ENCODE results near the gene KLHL13. TPM values are rescaled to one million over a fixed set of nuclear protein-coding genes. Genes with fewer than 3 reads are reported as not detected.
A peak's percentile ranks its signal among the peaks of the same experiment; 100 is the strongest.

Gene KLHL13
- total RNA-seq, 1 donor from 2014 or later: 5.6 TPM

DNA sequence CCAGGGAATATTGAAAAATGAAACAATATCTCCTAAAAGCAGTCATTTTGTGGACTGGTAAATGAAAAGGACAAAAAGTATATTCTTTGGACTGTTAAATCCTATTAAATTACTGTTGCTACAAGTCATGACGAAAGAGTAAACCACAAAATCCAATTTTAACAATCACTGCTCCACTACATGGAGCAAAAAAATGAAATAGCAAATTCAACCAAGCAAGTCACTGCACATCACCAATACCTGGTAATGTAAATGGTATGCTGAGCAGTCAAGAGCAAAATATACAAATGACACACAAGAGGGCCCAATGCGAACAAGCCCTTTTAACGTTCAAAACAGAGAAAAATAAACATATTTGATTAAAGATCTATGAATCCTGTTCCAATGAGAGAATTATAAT lies 126.2 kb downstream of the KLHL13 start:
- no peak for FAIRE-seq
- Mint-ChIP-seq H3K27me3 (ENCODE audit: low read depth, unreplicated experiment) (no peaks in the 10 kb centered on the region), H3K4me3 (ENCODE audit: unreplicated experiment) (no peak overlapping the region), H3K9me3 (ENCODE audit: unreplicated experiment) (no peaks in the 10 kb centered on the region), H3K4me1 (ENCODE audit: low read depth, unreplicated experiment) (peaks cover 19% of the 10 kb centered on the region), H3K36me3 (ENCODE audit: low read depth, unreplicated experiment) (no peaks in the 10 kb centered on the region), H3K27ac (ENCODE audit: unreplicated experiment) (no peak overlapping the region)
- H3K9me3 ChIP-seq (ENCODE audit: insufficient read depth, low read depth, low read length): no peaks in the 10 kb centered on the region
- H3K4me1 ChIP-seq (ENCODE audit: insufficient read depth, low read length): no peaks in the 10 kb centered on the region
- no peak overlapping the region for H3K27ac ChIP-seq (ENCODE audit: low read depth, low read length)
- DNase-seq (ENCODE audit: low read depth): peak; percentile 71
- no peaks in the 10 kb centered on the region for H3K79me2 ChIP-seq (ENCODE audit: insufficient read depth, low read length)
- no peak overlapping the region for H3K4me3 ChIP-seq (ENCODE audit: insufficient read depth, low read depth, low read length)
- TF ChIP-seq, protein P1, sequence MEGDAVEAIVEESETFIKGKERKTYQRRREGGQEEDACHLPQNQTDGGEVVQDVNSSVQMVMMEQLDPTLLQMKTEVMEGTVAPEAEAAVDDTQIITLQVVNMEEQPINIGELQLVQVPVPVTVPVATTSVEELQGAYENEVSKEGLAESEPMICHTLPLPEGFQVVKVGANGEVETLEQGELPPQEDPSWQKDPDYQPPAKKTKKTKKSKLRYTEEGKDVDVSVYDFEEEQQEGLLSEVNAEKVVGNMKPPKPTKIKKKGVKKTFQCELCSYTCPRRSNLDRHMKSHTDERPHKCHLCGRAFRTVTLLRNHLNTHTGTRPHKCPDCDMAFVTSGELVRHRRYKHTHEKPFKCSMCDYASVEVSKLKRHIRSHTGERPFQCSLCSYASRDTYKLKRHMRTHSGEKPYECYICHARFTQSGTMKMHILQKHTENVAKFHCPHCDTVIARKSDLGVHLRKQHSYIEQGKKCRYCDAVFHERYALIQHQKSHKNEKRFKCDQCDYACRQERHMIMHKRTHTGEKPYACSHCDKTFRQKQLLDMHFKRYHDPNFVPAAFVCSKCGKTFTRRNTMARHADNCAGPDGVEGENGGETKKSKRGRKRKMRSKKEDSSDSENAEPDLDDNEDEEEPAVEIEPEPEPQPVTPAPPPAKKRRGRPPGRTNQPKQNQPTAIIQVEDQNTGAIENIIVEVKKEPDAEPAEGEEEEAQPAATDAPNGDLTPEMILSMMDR (IDR thresholded peaks at IDR 0.05; ENCODE audit: insufficient read depth, low read depth, low read length): no peak
- no peak for TF ChIP-seq EZH2 (IDR thresholded peaks at IDR 0.05; ENCODE audit: insufficient read depth, low read length)
- H3K27me3 ChIP-seq (ENCODE audit: insufficient read depth, low read length): no peaks in the 10 kb centered on the region
- no peaks in the 10 kb centered on the region for H4K20me1 ChIP-seq (ENCODE audit: insufficient read depth, low read length)
- no peak overlapping the region for H3K9ac ChIP-seq (ENCODE audit: low read length)
- peak overlapping the region; percentile 26 for H3K4me2 ChIP-seq (ENCODE audit: low read length)
- no peaks in the 10 kb centered on the region for H3K36me3 ChIP-seq (ENCODE audit: insufficient read depth, low read length)
- H2AFZ ChIP-seq (ENCODE audit: low read depth, low read length): no peak overlapping the region

DNA sequence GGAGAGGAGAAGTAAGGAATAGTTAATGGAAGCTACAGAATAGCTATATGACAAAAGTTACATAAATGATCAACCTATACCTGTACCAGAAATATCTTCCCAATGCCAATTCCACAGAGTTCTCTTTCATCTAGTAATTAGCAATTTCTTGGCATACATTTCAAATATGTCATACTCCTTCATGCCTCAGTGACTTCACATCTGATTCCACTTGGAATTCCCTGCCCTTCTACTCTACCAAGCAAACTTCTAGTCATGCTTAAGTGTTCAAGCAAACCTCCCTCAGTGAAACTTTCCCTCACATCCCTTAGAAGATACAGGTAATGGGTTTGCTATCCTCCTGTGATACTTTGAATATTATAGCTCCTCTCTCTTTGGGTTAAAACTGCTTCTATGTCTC lies 127.1 kb downstream of the KLHL13 start:
- H3K27ac Mint-ChIP-seq (ENCODE audit: unreplicated experiment): no peak overlapping the region
- no peaks in the 10 kb centered on the region for H4K20me1 ChIP-seq (ENCODE audit: insufficient read depth, low read length)
- H3K79me2 ChIP-seq (ENCODE audit: insufficient read depth, low read length): no peaks in the 10 kb centered on the region
- H3K27me3 ChIP-seq (ENCODE audit: insufficient read depth, low read length): no peaks in the 10 kb centered on the region
- no peaks in the 10 kb centered on the region for H3K36me3 Mint-ChIP-seq (ENCODE audit: low read depth, unreplicated experiment)
- no peak overlapping the region for H3K27ac ChIP-seq (ENCODE audit: low read depth, low read length)
- no peak overlapping the region for H2AFZ ChIP-seq (ENCODE audit: low read depth, low read length)
- FAIRE-seq: no peak
- no peaks in the 10 kb centered on the region for H3K27me3 Mint-ChIP-seq (ENCODE audit: low read depth, unreplicated experiment)
- peak; percentile 38 for DNase-seq (ENCODE audit: low read depth)
- H3K4me3 Mint-ChIP-seq (ENCODE audit: unreplicated experiment): no peak overlapping the region
- no peaks in the 10 kb centered on the region for H3K4me1 ChIP-seq (ENCODE audit: insufficient read depth, low read length)
- H3K9ac ChIP-seq (ENCODE audit: low read length): no peak overlapping the region
- no peak overlapping the region for H3K4me2 ChIP-seq (ENCODE audit: low read length)
- H3K36me3 ChIP-seq (ENCODE audit: insufficient read depth, low read length): no peaks in the 10 kb centered on the region
- no peak for TF ChIP-seq EZH2 (IDR thresholded peaks at IDR 0.05; ENCODE audit: insufficient read depth, low read length)
- TF ChIP-seq, protein P1 (IDR thresholded peaks at IDR 0.05; ENCODE audit: insufficient read depth, low read depth, low read length): no peak
- no peak overlapping the region for H3K4me3 ChIP-seq (ENCODE audit: insufficient read depth, low read depth, low read length)
- H3K9me3 ChIP-seq (ENCODE audit: insufficient read depth, low read depth, low read length): no peaks in the 10 kb centered on the region
- peaks cover 19% of the 10 kb centered on the region for H3K4me1 Mint-ChIP-seq (ENCODE audit: low read depth, unreplicated experiment)
- H3K9me3 Mint-ChIP-seq (ENCODE audit: unreplicated experiment): no peaks in the 10 kb centered on the region

DNA sequence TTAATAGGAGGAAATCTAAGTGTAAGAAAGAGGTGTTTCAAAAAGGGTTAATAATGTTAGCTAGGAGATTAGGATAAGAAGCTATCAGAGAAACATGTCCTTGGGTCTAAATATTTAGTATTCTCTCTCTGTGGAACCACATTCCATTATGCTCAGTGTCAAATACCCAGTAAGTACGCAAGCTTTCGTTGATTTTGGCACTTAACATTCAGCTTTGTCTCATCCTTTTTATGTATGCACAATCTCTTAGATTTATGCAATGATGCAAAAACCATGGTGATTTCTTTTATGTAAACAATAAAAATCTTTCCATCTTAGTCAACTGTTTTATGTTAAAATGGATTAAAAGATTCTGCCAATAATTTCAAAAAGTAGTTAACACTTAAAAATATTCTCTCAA lies 129.2 kb downstream of the KLHL13 start:
- H3K27me3 ChIP-seq (ENCODE audit: insufficient read depth, low read length): no peaks in the 10 kb centered on the region
- Mint-ChIP-seq H3K27me3 (ENCODE audit: low read depth, unreplicated experiment) (no peaks in the 10 kb centered on the region), H3K4me3 (ENCODE audit: unreplicated experiment) (no peak overlapping the region), H3K36me3 (ENCODE audit: low read depth, unreplicated experiment) (no peaks in the 10 kb centered on the region), H3K27ac (ENCODE audit: unreplicated experiment) (no peak overlapping the region), H3K4me1 (ENCODE audit: low read depth, unreplicated experiment) (peaks cover 19% of the 10 kb centered on the region), H3K9me3 (ENCODE audit: unreplicated experiment) (no peaks in the 10 kb centered on the region)
- H3K4me2 ChIP-seq (ENCODE audit: low read length): no peak overlapping the region
- H3K36me3 ChIP-seq (ENCODE audit: insufficient read depth, low read length): no peaks in the 10 kb centered on the region
- H3K27ac ChIP-seq (ENCODE audit: low read depth, low read length): no peak overlapping the region
- no peak overlapping the region for H2AFZ ChIP-seq (ENCODE audit: low read depth, low read length)
- H3K4me3 ChIP-seq (ENCODE audit: insufficient read depth, low read depth, low read length): no peak overlapping the region
- peak; percentile 64 for DNase-seq (ENCODE audit: low read depth)
- TF ChIP-seq, protein P1 (IDR thresholded peaks at IDR 0.05; ENCODE audit: insufficient read depth, low read depth, low read length): no peak
- no peak for TF ChIP-seq EZH2 (IDR thresholded peaks at IDR 0.05; ENCODE audit: insufficient read depth, low read length)
- H3K9ac ChIP-seq (ENCODE audit: low read length): no peak overlapping the region
- no peaks in the 10 kb centered on the region for H3K79me2 ChIP-seq (ENCODE audit: insufficient read depth, low read length)
- no peak for FAIRE-seq
- no peaks in the 10 kb centered on the region for H3K4me1 ChIP-seq (ENCODE audit: insufficient read depth, low read length)
- H3K9me3 ChIP-seq (ENCODE audit: insufficient read depth, low read depth, low read length): no peaks in the 10 kb centered on the region
- no peaks in the 10 kb centered on the region for H4K20me1 ChIP-seq (ENCODE audit: insufficient read depth, low read length)
